DMS114 treated with DMSO at 0.1 percent for 48 hours (cell line): ENCODE results near the gene EHD2.

ENCODE experiments used
- DNase-seq: peaks from one replicate; lab custom pipeline; 2025; ENCODE audit not compliant: unreplicated experiment; lab: John Stamatoyannopoulos, UW

Gene EHD2

GRCh38 chr19:47687906-47688305 is 25.3 kb upstream of the EHD2 start:
- DNase-seq: no peak

GRCh38 chr19:47691090-47691489 is 22.1 kb upstream of the EHD2 start:
- DNase-seq: no peak

DNA sequence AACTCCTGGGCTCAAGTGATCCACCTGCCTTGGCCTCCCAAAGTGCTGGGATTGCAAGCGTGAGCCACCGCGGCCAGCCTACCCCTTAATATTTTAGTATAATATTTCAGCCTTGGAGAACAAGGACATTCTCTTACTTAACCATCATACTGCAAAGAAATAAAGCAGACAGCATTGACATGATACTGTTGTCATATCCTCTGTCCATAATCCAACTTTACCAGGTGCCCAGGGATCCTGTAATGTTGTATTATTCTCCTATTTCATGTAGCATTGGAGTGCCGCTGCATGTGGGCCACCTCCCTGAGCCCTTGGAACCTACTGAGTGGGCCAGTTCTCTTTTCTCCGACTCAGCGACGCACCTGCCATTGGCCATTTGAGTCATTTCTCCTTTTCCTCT is 21.4 kb upstream of the EHD2 start:
- DNase-seq: no peak

- DNase-seq: no peak
Measured at GRCh38 chr19:47693489-47693888, 19.7 kb upstream of the EHD2 start.

- DNase-seq: no peak
Measured at GRCh38 chr19:47693903-47694302, 19.3 kb upstream of the EHD2 start.

GRCh38 chr19:47694466-47695273 is 18.6 kb upstream of the EHD2 start:
- no peak for DNase-seq

DNA sequence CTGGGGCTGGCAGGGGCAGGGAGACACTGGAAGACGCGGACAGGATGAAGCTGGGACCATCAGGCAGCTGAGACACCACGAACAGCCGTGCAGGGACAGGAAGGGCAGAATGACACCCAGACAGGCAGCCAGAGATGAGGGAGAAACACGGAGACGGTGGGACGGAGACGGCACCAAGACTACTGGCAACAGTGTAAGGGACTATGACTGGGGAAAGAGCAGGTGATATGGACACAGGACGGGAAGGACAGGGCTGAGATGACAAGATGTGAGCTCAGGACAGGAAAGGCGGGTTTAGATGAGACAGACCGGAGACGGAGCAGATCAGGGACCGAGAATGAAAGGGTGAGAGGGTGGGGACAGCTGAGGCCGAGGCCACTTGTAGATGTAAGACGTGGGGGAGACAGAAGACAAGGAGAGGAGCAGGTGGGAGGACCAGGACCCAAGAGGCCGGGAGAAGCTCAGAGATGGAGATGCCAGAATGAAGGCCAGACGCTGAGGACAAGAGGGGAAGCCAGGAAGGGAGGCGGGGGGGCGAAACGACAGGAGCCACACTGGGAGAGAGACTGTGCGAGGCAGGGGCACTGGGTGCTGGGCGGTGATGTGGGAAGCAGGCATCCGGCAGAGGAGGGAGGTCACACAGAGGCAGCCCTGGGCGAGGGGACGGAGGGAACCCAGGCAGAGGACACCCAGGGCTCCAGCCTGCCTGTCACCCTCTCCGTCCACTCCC is 17.5 kb upstream of the EHD2 start:
- DNase-seq: no peak

- DNase-seq: no peak
Measured at GRCh38 chr19:47696635-47697034, 16.6 kb upstream of the EHD2 start.

DNA sequence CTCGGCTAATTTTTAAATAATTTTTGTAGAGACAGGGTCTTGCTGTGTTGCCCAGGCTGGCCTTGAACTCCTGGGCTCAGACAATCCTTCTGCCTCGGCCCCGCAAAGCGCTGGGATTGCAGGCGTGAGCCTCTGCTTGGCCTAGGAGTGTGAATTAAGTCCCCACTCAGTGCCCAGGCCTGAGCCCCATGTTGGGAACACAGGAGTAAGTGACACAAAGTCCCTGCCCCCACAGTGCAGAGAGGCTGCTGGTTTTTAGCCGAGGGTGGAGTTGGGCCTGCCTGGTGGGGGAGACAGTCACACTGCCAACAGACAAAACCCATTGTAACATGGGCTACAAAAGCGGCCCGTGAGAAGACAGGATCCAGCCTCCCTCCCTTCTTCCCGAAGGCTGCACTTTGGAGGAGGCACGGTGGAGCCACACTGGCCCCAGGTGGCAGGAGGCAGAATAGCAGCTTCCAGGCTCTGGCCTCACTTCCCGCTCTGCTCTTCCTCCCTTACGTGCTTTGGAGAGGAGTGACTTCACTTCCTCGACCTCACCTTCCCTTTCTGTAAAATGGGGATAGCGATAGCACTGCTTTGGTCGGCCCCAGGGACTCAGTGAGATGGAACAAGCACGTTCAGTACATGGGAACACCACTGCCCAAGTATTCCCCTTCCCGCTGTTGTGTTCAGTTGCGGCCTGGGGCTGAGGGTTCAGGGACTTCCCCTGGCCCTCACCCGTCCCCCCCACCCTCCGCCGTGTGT is 15.2 kb upstream of the EHD2 start:
- DNase-seq: peak; percentile 42

- DNase-seq: no peak
Measured at GRCh38 chr19:47698631-47699359, 14.4 kb upstream of the EHD2 start.

- DNase-seq: peak; percentile 10
Measured at GRCh38 chr19:47699360-47699917, 13.8 kb upstream of the EHD2 start.

- no peak for DNase-seq
Measured at GRCh38 chr19:47700934-47701716, 12.1 kb upstream of the EHD2 start.

GRCh38 chr19:47701717-47702552 is 11.3 kb upstream of the EHD2 start:
- no peak for DNase-seq

DNA sequence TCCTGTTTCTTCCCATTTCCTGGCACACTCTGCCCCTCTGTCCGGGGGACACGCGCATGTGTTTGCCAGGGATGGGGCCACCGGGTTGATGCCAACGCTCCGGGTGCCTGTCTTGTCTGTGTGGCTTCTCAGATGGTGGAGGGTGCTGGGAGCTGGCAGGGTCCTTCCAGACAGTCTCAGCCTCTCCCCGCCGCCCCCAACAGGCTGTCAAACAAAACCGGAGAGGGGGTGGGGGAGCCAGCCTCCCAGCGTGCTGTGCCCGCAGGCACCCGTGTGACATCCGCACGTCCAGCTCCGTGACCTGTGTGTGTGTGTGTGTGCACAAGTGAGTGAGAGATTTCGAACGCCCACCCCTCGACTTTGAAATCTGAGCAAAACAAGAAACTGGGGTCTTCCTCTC is 10.6 kb upstream of the EHD2 start:
- DNase-seq: no peak

- no peak for DNase-seq
Measured at GRCh38 chr19:47703301-47703700, 9.9 kb upstream of the EHD2 start.

DNA sequence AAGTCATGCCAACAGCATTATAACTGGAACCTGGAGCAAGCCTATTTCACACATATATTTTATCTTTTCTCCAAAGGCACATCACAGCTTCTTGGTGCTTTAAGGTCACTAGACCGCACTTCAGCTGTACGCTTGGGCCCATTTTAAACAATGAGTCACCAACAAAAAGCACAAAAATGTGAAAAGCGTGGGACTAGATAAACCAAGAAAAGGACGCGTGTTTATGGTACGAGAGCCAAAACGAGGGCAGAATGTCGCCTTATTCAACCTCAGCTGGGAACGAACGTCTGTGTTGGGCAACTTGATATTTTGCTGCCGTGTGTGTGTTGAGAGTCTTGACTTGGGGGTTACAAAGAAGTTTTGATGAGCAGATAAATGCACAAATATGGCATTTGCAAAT is 9.2 kb upstream of the EHD2 start:
- no peak for DNase-seq

GRCh38 chr19:47704656-47705055 is 8.6 kb upstream of the EHD2 start:
- no peak for DNase-seq

- DNase-seq: peak; percentile 16
Measured at GRCh38 chr19:47707135-47707925, 5.9 kb upstream of the EHD2 start.
